ENCODE measurements around the gene SUPT5H.

Gene SUPT5H

GRCh38 chr19:39445196-39446111, at the start of gene SUPT5H:
Gene SUPT5H (plus strand): TSS chr19:39445582. CDS start chr19:39445891, 309 bp downstream.
- ChIA-PET CTCF (interaction anchor here (1.0 to 2.8 kb wide), 4 partner anchors 29 to 88 kb away, joined by 3 to 7 read pairs (median 4); no protein-coding TSS in a partner anchor), POLR2A (interaction anchor here (0.6 to 1.6 kb wide), 4 partner anchors 10 to 594 kb away, joined by 3 to 16 read pairs (median 7); partner anchors contain the start of gene RPS16)
- DNase-seq (ENCODE audit: extremely low spot score), result peak; percentile 98
- TF ChIP-seq CTCF (IDR thresholded peaks at IDR 0.05; ENCODE audit: control extremely low read depth, extremely low read depth, low read depth, missing control alignments), result no peak

- ChIA-PET POLR2A (interaction anchor here (0.5 to 2.8 kb wide), 9 partner anchors 10 to 193 kb away, joined by 4 to 49 read pairs (median 7); partner anchors contain the start of genes PLEKHG2, RPS16 and ZFP36), CTCF (interaction anchor here (0.6 to 4.1 kb wide), 43 partner anchors 9 to 360 kb away, joined by 3 to 103 read pairs (median 4); partner anchors contain the start of genes EID2B, GMFG, PLEKHG2 and RPS16)
- DNase-seq (ENCODE audit: extremely low spot score), result peak; percentile 90
- peak; percentile 99 for TF ChIP-seq CTCF (IDR thresholded peaks at IDR 0.05; ENCODE audit: control extremely low read depth, extremely low read depth, low read depth, missing control alignments)
These were observed 47.8 kb upstream of the SUPT5H start for GRCh38 chr19:39397360-39398296.

GRCh38 chr19:39398297-39398864, 47.0 kb upstream of the SUPT5H start:
- ChIA-PET POLR2A (interaction anchor here (0.6 to 2.8 kb wide), 7 partner anchors 9 to 68 kb away, joined by 4 to 49 read pairs (median 7); partner anchors contain the start of genes PLEKHG2, RPS16 and ZFP36), CTCF (interaction anchor here (0.6 to 4.1 kb wide), 39 partner anchors 9 to 360 kb away, joined by 3 to 103 read pairs (median 4); partner anchors contain the start of genes EID2B, PLEKHG2, RPS16 and SAMD4B)
- TF ChIP-seq CTCF (IDR thresholded peaks at IDR 0.05; ENCODE audit: control extremely low read depth, extremely low read depth, low read depth, missing control alignments), result no peak
- no peak for DNase-seq (ENCODE audit: extremely low spot score)

- CTCF ChIA-PET, result interaction anchor here (3.9 kb wide), 1 partner anchor 12 kb away, joined by 43 read pairs; the partner anchor contains the start of gene PLEKHG2
These were observed 45.7 kb upstream of the SUPT5H start for GRCh38 chr19:39399668-39400050.

GRCh38 chr19:39400061-39400460, 45.3 kb upstream of the SUPT5H start:
- POLR2A ChIA-PET, result interaction anchor here (0.9 to 1.0 kb wide), 2 partner anchors 8 to 9 kb away, joined by 3 to 4 read pairs; partner anchors contain the start of genes MED29 and PAF1
- CTCF ChIA-PET, result interaction anchor here (1.9 to 3.9 kb wide), 2 partner anchors 9 to 12 kb away, joined by 11 to 43 read pairs; partner anchors contain the start of genes MED29, PAF1 and PLEKHG2
- no peak for TF ChIP-seq CTCF (IDR thresholded peaks at IDR 0.05; ENCODE audit: control extremely low read depth, extremely low read depth, low read depth, missing control alignments)
- DNase-seq (ENCODE audit: extremely low spot score), result no peak

More at GRCh38 chr19:39399668-39400050, 45.7 kb upstream of the SUPT5H start:
- POLR2A ChIA-PET, result interaction anchor here (0.9 to 2.8 kb wide), 3 partner anchors 8 to 12 kb away, joined by 3 to 23 read pairs (median 4); partner anchors contain the start of genes MED29, PAF1 and PLEKHG2
- no peak for DNase-seq (ENCODE audit: extremely low spot score)
- no peak for TF ChIP-seq CTCF (IDR thresholded peaks at IDR 0.05; ENCODE audit: control extremely low read depth, extremely low read depth, low read depth, missing control alignments)

All from GM10248 (cell line).